GM21515 (cell line): Measurements from ENCODE around the gene CUEDC1.
"Not testable (repeated sequence)": the region's sequence is repeated elsewhere in the genome, so short reads cannot be mapped to it uniquely, and the experiment has no call there.

Experiments
- ATAC-seq: cut with Tn5 transposase; IDR thresholded peaks from one replicate; pipeline ENCODE4 v1.9.1; 2021; ENCODE audit not compliant: unreplicated experiment

CUEDC1 gene

DNA sequence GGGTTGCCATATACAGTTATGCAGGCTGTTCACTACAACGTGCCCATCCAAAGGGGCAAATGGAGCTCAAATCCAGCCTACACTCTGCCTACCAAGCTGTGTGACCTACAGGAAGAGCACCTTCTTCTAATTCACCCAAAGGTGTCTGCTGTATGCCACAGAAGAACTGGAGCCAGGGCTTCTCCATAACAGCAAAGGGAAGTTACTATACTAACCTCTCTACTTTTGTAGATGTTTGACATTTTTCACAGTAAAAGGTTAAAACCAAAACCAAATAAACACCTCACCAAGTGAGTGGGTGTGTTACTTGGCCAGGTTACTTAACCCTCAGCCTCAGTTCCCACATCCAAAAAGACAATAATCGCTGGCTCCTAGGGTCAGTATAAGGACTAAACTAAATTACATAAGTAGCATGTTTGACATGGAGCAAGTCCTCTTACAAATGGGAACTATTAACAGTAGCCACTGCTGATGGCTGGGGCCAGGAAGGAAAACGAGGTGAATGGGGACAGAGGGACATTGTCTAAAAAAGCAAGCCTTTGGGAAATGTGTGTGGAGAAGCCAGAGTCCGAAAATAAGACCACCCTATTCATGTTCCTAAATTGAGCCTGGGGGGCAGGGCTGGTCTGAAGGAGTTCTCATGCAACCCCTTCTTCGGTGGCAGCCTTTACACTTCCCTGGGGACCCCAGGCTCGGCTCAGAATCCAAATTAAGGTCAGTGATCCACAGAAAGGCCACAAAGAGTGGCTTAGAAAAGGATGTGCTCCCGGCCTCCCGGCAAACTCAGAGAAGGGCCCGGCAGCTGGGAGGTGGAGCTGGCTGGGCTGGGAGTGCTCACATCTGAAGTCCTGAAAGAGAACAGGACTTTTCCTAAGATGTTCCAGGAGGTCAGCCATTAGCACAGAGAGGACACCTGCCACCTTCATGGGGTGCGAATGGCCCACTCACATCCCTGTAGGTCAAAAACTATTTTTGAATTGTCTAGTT is 13.5 kb downstream of the CUEDC1 start:
- ATAC-seq: no peak

DNA sequence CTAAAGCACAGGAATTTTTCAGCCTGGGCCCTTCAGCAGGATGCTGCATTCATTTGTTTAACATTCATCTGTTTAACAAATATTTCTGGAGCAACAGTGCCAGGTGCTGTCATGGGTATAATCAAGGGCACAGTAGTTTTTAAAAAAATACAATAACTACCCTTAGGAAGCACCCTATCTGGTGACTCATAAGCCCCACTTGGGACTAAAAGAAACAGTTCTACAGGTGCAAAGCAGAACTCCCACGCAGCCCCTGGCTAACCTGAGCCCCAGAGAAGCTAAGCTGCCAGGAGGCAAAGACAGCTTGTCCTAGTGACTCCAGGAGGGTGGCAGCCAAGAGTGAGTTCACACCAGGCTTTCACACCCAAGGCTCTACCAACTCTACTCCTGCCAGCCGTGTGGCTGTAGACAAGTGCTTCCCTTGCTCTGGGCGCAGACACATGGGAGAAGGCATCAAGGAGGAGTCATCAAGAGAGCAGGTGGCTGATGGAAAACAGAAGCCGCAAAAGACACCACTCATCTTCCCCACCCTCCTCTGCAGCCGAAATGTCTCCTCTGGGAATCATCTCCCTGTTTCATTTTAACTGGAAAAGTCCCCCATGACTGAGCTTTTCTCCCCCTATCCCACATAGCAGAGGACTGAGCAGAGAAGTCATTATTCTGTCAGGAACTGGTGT is 14.4 kb downstream of the CUEDC1 start:
- no peak for ATAC-seq

GRCh38 chr17:57940231-57940630 is 15.0 kb downstream of the CUEDC1 start:
- peak; percentile 19 for ATAC-seq

GRCh38 chr17:57939797-57940196 is 15.4 kb downstream of the CUEDC1 start:
- peak; percentile 70 for ATAC-seq

- ATAC-seq: no peak
Observed at GRCh38 chr17:57938061-57938502, 17.1 kb downstream of the CUEDC1 start.

GRCh38 chr17:57937492-57937891 is 17.7 kb downstream of the CUEDC1 start:
- no peak for ATAC-seq

GRCh38 chr17:57935833-57936807 is 19.1 kb downstream of the CUEDC1 start:
- ATAC-seq: no peak

GRCh38 chr17:57931488-57932137 is 23.6 kb downstream of the CUEDC1 start:
- no peak for ATAC-seq

GRCh38 chr17:57930239-57930638 is 25.0 kb downstream of the CUEDC1 start:
- ATAC-seq: no peak

DNA sequence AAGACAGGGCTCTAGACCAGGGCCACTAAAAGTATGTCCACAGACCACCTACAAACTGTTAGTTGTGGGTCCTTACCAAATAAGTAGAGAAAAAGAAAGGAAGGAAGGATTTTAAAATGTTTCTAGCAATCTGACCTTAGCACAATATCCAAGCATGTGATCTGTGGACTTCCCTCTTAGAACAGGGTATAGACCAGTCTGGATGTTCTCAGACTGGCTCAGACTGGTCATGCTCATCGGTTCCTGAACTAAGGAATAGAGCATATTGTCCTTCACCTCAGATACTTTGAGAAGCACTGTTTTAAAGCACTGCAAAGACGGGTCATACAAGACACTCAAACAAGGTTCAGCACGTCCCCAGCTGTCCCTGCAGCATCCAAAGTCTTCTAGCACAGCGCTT is 25.8 kb downstream of the CUEDC1 start:
- no peak for ATAC-seq

GRCh38 chr17:57928928-57929327 is 26.3 kb downstream of the CUEDC1 start:
- ATAC-seq: no peak

- no peak for ATAC-seq
Observed at GRCh38 chr17:57927048-57927723, 28.0 kb downstream of the CUEDC1 start.

DNA sequence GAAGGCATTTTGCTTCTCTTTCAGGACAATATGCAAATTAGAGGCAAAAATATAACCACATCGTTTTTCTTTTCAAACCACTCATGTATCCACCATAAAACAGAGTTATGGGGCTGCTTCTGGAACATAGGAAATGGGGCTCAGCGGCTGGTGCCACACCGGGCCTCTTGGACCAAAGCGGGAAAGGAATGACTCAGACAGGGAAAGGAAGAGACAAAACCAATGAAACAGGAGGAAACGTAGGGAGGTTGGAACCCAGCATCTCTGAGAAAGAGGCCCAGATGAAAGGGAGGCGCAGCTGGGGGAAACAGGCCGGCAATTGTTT is 28.5 kb downstream of the CUEDC1 start:
- no peak for ATAC-seq

- ATAC-seq: no peak
Observed at GRCh38 chr17:57925361-57925990, 29.7 kb downstream of the CUEDC1 start.

DNA sequence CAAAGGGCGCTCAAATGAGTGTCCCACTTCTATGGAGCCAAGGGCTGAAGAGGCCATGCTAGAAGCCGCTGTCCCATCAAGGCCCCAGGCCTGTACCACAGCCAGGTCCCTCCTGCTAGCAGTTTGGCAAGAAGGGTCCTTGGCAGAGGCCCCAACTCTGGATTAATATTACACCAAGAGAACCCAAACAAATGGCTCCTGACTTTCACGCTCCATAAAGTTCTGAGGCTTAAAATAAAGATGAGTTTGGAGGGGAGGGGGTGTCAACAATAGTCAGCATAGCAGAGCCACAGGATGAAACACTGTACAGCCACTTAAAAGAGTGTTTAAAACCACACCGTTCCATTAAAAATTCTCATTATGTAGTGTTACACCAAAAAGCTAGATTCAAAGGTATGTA is 30.5 kb downstream of the CUEDC1 start:
- no peak for ATAC-seq

DNA sequence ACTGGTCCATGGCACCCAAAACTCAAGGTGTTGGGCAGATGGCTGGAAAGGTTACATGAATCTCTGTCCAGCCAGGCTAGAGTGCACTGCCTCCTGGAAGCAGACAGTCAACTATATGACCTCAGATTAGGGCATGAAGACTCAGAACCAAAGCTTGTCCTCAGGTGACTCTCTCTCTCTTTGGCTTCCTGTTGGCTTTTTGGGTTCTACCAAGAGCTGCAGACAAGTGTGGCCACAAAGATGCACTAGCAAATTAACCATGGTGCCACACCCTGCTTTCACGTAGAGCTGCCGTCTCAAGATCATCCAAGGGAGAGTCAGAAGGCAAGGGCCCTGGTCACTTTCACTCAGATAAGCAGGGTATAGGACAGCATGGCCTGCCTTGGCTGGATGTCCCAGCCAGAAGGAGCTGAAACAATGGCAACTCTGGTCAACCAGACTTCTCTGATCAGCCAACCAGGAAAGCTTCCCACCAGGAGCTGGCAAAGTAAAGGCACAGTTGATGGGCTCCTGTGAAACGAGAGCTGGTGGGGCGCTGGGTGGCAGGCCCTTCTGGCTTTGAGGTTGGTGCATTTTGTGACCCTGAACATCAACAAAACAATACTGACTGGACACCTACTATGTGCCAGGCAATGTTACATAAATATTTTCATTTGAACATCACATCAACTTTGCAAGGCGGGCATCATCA is 31.9 kb downstream of the CUEDC1 start:
- ATAC-seq: no peak

DNA sequence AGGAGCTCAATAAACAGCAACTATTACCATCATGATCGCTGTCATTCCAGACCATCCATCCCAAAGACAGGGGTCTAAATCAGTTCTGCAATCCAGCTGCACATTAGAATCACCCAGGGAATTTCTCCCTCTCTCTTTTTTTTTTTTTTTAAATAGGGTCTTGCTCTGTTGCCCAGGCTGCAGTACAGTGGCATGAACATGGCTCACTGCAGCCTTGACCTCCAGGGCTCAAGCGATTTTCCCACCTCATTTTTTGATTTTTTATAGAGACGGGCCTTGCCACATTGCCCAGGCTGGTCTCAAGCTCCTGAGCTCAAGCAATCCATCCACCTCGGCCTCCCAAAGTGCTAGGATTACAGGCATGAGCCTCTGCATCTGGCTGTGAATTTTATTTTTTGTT is 32.5 kb downstream of the CUEDC1 start:
- not testable (repeated sequence) for ATAC-seq

GRCh38 chr17:57920916-57921703 is 34.1 kb downstream of the CUEDC1 start:
- ATAC-seq: no peak
